ENCODE measurements around the gene RNF17. TPM values are rescaled to one million over a fixed set of nuclear protein-coding genes. Genes with fewer than 3 reads are reported as not detected.
A peak's percentile ranks its signal among the peaks of the same experiment; 100 is the strongest.

Gene RNF17
- total and polyA plus RNA-seq, 12 donors: 0.13 to 0.14 TPM; not detected in 10

GRCh38 chr13:24741791-24742190 is 22.2 kb upstream of the RNF17 start:
- Histone ChIP-seq H3K36me3 (no peaks in the 10 kb centered on the region), H3K9me3 (no peaks in the 10 kb centered on the region), H3K4me3 (no peak overlapping the region), H3K27ac (no peak overlapping the region), H3K4me1 (peaks cover 0 to 24% (median 6%) of the 10 kb centered on the region in 9 donors), H3K27me3 (peaks cover 11 to 40% (median 30%) of the 10 kb centered on the region in 7 donors)
- 55 to 58% methylated on average over 8 of the region's 8 CpGs for WGBS, 2 donors
- ATAC-seq: peak in 1 of 8 donors; percentile 22
- intact Hi-C loops (cut with DNase I): no loop called here
- no peak for TF ChIP-seq CTCF (IDR thresholded peaks at IDR 0.05)
- DNase-seq: no peak

DNA sequence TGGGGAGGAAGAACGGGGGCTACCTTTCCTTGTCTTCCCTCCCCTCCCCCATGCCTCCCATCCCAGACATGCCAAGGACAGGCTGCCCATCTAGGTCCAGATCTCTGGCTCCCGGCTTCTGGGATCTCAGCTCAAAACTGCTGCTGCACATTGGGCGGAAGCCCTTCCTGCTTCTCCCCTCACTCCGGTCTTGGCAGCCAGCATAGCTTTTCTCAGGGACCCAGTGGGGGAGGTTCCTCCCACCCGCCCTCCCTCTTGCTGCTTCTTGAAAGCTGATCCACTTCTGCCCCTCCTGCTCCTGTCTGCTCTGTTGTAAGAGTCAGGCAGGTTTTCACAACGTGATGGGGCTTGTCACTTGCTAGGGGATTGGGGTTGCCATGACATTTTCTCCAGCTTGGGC is 21.7 kb upstream of the RNF17 start:
- peaks cover 0 to 30% (median 11%) of the 10 kb centered on the region in 9 donors for H3K4me1 ChIP-seq
- 22 to 25% methylated on average over 6 of the region's 6 CpGs for WGBS, 2 donors
- intact Hi-C loops (cut with DNase I): no loop called here
- no peaks in the 10 kb centered on the region for H3K36me3 ChIP-seq
- TF ChIP-seq CTCF (IDR thresholded peaks at IDR 0.05): no peak
- no peak overlapping the region for H3K27ac ChIP-seq
- H3K4me3 ChIP-seq: no peak overlapping the region
- ATAC-seq: peak in 4 of 8 donors; percentile 38 to 54 (median 47)
- H3K9me3 ChIP-seq: no peaks in the 10 kb centered on the region
- H3K27me3 ChIP-seq: peaks cover 16 to 45% (median 35%) of the 10 kb centered on the region in 7 donors
- no peak for DNase-seq

DNA sequence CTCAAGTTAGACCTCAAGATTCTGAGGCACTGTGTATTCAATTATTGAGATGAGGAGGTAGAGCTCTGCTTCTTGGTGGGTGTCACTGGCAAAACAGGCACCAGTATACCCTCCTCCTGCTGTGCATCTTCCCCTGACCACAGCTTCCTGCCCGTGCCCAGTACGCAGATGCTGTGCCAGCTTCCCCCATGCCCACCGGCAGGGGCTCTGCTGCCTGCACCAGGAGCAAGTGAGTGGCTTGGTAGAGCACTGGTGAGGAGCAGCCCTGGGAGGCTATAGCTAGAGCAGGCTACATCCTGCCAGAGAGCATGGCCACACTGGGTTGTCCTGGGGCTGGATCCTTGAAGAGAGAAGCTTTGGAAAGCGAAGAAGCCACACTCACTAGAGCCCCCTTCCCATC is 21.0 kb upstream of the RNF17 start:
- Histone ChIP-seq H3K27ac (no peak overlapping the region), H3K9me3 (no peaks in the 10 kb centered on the region), H3K36me3 (no peaks in the 10 kb centered on the region), H3K4me1 (peaks cover 0 to 36% (median 16%) of the 10 kb centered on the region in 9 donors), H3K27me3 (peaks cover 22 to 52% (median 42%) of the 10 kb centered on the region in 7 donors), H3K4me3 (no peak overlapping the region)
- WGBS, 2 donors: 79 to 82% methylated on average over 4 of the region's 4 CpGs
- no peak for DNase-seq
- no peak for ATAC-seq
- no peak for TF ChIP-seq CTCF (IDR thresholded peaks at IDR 0.05)
- intact Hi-C loops (cut with DNase I): no loop called here

DNA sequence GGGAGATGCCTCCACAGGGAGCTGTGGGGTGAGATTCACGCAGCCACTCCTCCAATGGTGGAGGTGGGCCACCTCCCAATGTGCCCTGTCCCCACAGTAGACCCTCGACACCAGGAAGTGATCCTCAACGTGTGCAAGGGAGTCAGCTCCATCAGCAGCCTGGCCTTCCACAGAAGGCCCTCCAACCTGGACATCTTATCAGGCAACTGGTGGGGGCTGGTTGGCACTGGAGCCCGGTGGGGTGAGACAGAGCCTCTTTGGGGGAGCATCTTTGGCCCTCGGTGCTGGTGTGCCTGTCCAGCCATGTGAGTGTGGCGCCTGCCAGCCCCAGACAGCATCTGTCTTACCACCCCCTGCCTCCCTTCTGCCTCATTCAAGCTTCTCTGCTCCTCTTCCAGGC is 19.7 kb upstream of the RNF17 start:
- 62 to 76% methylated on average over 6 of the region's 6 CpGs for WGBS, 2 donors
- Histone ChIP-seq H3K27ac (no peak overlapping the region), H3K4me1 (peaks cover 0 to 37% (median 16%) of the 10 kb centered on the region in 9 donors), H3K36me3 (no peaks in the 10 kb centered on the region), H3K4me3 (no peak overlapping the region), H3K27me3 (peaks cover 22 to 65% (median 55%) of the 10 kb centered on the region in 7 donors), H3K9me3 (no peaks in the 10 kb centered on the region)
- intact Hi-C loops (cut with DNase I): no loop called here
- no peak for DNase-seq
- ATAC-seq: no peak
- no peak for TF ChIP-seq CTCF (IDR thresholded peaks at IDR 0.05)

Data from heart right ventricle (tissue), 16 donors.